ENCODE results near the gene MYBBP1A. TPM values are rescaled to one million over a fixed set of nuclear protein-coding genes. Genes with fewer than 3 reads are reported as not detected.
A peak's percentile ranks its signal among the peaks of the same experiment; 100 is the strongest.

The MYBBP1A gene
- total and polyA plus RNA-seq, 4 donors: 8.0 to 37.6 (median 35.9) TPM

DNA sequence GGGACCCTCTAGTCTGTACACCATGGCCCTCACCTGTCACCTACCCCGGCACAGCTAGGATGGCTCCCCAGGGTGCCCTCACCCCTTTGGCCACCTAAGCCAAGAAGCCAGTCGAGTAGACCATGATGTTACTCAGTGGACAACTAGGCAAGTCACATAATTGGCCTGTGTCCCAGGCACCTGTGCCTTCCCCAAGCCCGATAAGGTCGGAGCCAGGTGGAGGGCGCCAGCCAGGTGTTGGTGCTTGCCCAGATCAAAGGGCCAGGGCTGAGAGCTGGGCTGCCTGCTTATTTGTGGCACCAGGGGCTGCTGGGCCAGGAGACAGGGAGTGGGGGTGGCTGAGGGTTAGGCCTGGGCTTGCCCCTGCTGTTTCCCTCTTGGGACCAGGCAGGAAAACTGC, 39.7 kb downstream of the MYBBP1A start:
- Histone ChIP-seq H3K36me3 (ENCODE audit: control insufficient read depth in 1 of 2, insufficient read depth in 2 of 2, low read length in 1 of 2) (no peaks in the 10 kb centered on the region), H3K9me3 (ENCODE audit: control insufficient read depth, low read length) (no peaks in the 10 kb centered on the region), H3K4me1 (ENCODE audit: control insufficient read depth in 1 of 2, insufficient read depth in 2 of 2, low read length in 2 of 2) (no peaks in the 10 kb centered on the region), H3K27me3 (ENCODE audit: control insufficient read depth in 1 of 2, insufficient read depth in 2 of 2, low read length in 1 of 2) (no peaks in the 10 kb centered on the region), H3K27ac (ENCODE audit: low read depth in 1 of 2, low read length in 2 of 2) (no peak overlapping the region), H3K4me3 (ENCODE audit: low read length in 2 of 2) (no peak overlapping the region)
- intact Hi-C loops (cut with DNase I): no loop called here
- ATAC-seq (ENCODE audit: low FRiP score) (no peak), DNase-seq (no peak)
- WGBS, 2 donors: 95 to 96% methylated on average over 5 of the region's 5 CpGs

DNA sequence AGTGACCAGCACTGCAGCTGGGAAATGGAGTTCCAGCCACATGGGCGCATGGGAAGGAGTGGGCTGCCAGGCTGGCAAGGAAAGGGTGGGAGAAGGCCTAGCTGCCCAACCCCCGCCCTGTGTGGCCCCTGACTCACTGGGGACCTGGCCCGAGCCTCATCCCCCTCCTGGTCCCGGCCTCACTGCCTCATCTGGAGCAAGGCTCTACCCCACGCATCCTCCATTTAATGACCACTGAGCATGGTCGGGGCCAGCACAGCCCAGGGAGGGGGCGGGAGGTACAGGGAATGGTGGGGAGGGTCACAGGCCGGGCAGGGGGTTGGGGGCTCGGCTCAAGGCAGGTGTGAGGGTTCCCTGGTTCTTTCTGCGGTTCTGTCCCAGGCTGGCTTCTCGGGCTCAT, 40.4 kb downstream of the MYBBP1A start:
- Histone ChIP-seq H3K4me1 (ENCODE audit: control insufficient read depth in 1 of 2, insufficient read depth in 2 of 2, low read length in 2 of 2) (no peaks in the 10 kb centered on the region), H3K9me3 (ENCODE audit: control insufficient read depth, low read length) (no peaks in the 10 kb centered on the region), H3K4me3 (ENCODE audit: low read length in 2 of 2) (no peak overlapping the region), H3K36me3 (ENCODE audit: control insufficient read depth in 1 of 2, insufficient read depth in 2 of 2, low read length in 1 of 2) (no peaks in the 10 kb centered on the region), H3K27me3 (ENCODE audit: control insufficient read depth in 1 of 2, insufficient read depth in 2 of 2, low read length in 1 of 2) (no peaks in the 10 kb centered on the region), H3K27ac (ENCODE audit: low read depth in 1 of 2, low read length in 2 of 2) (no peak overlapping the region)
- 91 to 96% methylated on average over 11 of the region's 11 CpGs for WGBS, 2 donors
- intact Hi-C loops (cut with DNase I): no loop called here
- DNase-seq: no peak
- no peak for ATAC-seq (ENCODE audit: low FRiP score)

DNA sequence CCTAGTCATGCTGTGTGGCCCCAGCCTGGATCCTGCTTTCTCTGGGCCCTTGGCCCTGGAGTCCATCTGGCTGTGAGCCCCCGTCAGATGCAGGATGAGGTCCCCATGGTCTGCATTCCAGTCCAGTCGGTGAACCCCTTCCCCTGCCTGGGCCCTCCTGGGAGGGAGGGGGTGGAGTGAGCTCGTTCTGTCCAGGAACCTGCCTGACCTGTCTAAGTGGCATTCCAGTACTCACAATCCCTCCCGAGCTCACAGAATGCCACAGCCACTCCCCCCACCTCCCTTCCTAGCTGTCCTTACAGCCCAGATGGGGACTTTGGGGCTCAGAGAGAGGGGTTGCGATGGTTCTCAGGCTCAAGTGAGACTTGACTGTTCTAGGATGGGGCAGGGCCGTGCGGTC, 41.0 kb downstream of the MYBBP1A start:
- Histone ChIP-seq H3K27me3 (ENCODE audit: control insufficient read depth in 1 of 2, insufficient read depth in 2 of 2, low read length in 1 of 2) (no peaks in the 10 kb centered on the region), H3K27ac (ENCODE audit: low read depth in 1 of 2, low read length in 2 of 2) (no peak overlapping the region), H3K4me3 (ENCODE audit: low read length in 2 of 2) (no peak overlapping the region), H3K9me3 (ENCODE audit: control insufficient read depth, low read length) (no peaks in the 10 kb centered on the region), H3K4me1 (ENCODE audit: control insufficient read depth in 1 of 2, insufficient read depth in 2 of 2, low read length in 2 of 2) (no peaks in the 10 kb centered on the region), H3K36me3 (ENCODE audit: control insufficient read depth in 1 of 2, insufficient read depth in 2 of 2, low read length in 1 of 2) (no peaks in the 10 kb centered on the region)
- 75 to 79% methylated on average over 7 of the region's 7 CpGs for WGBS, 2 donors
- no peak for ATAC-seq (ENCODE audit: low FRiP score)
- no peak for DNase-seq
- intact Hi-C loops (cut with DNase I): no loop called here

DNA sequence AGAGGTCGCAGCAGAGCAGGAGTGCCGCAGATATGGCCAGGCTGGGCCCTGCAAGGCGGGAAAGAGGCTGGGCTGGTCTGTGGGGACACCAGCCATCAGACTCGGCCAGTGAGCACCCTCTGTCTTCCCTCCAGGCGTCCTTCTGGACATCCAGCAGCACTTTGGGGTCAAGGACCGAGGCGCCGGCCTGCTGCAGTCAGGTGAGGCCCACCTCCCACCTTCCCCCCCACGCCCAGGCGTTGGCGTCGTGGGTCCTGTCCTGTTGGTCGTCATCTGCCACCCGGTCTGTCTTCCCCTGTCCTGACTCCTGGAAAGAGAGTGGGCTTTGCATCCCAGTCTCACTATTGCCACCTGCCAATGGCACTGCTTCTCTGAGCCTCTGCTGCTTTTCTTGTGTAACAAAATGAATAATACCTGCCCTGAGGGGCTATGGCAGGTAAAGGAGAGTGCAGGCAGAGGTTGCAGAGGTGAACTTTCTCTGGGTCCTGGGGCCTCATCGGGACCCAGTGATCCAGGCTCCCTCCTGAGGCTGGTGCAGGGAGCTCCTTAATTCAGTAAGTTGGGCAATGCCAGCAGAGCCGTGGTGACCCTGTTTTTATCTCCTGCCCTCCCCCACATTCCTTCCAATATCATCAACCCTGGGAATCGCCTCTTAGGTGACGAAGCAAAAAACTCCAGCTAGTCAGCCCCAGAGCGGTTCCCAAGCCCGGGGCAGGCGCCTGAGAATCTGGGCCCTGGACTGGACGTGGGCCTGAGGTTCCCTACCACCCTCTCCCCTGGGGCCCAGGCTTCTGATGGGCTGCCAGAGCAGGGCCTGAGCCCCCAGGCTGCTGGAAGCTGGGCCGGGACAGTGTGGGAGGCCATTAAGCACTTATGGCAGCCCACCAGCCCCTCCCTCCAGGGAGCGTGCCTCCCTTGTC, 41.8 kb downstream of the MYBBP1A start:
- ATAC-seq (ENCODE audit: low FRiP score): no peak
- 76 to 84% methylated on average over 24 of the region's 24 CpGs for WGBS, 2 donors

DNA sequence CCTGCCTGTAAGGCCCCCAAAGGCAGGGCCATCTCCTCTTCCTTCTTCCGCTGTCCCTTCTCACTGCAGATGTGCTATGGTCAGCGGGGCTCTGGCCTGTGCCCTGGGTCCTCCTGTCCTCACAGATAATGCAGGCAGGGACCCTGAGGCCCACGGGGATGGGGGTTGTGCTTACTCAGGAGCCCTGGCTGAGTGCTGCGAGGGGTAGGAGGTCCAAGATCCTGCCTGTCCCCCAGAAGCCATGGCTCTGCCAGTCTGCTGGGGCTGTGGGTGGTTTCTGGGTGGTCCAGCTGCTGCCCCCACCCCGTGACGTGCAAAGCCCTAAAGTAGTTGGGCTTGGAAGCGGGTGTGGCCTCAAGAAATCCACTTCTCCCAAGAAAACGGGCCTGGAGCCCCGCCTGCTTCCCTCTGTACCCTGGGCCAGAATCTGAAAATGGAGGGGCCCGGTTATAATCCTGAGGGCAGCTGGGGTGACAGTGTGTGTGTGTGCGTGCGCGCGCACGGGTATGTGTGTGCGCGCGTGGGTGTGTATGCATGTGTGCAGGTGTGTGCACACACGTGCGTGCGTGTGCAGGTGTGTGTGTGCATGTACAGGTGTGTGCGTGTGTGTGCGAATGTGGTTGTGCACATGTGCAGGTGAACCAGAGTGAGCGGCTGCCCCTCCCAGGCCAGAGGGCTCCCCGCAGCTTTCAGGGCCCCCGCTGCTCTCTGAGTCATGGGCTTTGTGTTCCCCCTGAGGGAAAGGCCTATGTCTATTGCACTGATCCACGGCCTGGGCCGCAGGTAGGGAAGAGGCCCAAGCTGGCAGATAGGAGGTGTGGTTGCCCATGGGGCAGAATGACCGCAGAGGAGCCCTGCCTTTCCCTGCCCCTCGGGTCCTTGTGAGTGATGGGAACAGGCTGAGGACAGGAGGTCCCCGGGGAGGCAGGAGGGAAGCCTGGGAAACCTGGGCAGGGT, 42.8 kb downstream of the MYBBP1A start:
- ATAC-seq (ENCODE audit: low FRiP score) (no peak), DNase-seq (no peak)
- Histone ChIP-seq H3K36me3 (ENCODE audit: control insufficient read depth in 1 of 2, insufficient read depth in 2 of 2, low read length in 1 of 2) (no peaks in the 10 kb centered on the region), H3K9me3 (ENCODE audit: control insufficient read depth, low read length) (no peaks in the 10 kb centered on the region), H3K27me3 (ENCODE audit: control insufficient read depth in 1 of 2, insufficient read depth in 2 of 2, low read length in 1 of 2) (no peaks in the 10 kb centered on the region), H3K27ac (ENCODE audit: low read depth in 1 of 2, low read length in 2 of 2) (no peak overlapping the region), H3K4me3 (ENCODE audit: low read length in 2 of 2) (no peak overlapping the region), H3K4me1 (ENCODE audit: control insufficient read depth in 1 of 2, insufficient read depth in 2 of 2, low read length in 2 of 2) (no peaks in the 10 kb centered on the region)
- 94 to 95% methylated on average over 31 of the region's 31 CpGs for whole genome bisulfite sequencing, 2 donors
- intact Hi-C loops (cut with DNase I): no loop called here

More for the DNA sequence above, 41.8 kb downstream of the MYBBP1A start:
- DNase-seq: no peak
- H3K27ac ChIP-seq (ENCODE audit: low read depth in 1 of 2, low read length in 2 of 2): no peak overlapping the region
- intact Hi-C loops (cut with DNase I): no loop called here
- H3K4me3 ChIP-seq (ENCODE audit: low read length in 2 of 2): no peak overlapping the region
- H3K27me3 ChIP-seq (ENCODE audit: control insufficient read depth in 1 of 2, insufficient read depth in 2 of 2, low read length in 1 of 2): no peaks in the 10 kb centered on the region
- H3K36me3 ChIP-seq (ENCODE audit: control insufficient read depth in 1 of 2, insufficient read depth in 2 of 2, low read length in 1 of 2): no peaks in the 10 kb centered on the region
- H3K9me3 ChIP-seq (ENCODE audit: control insufficient read depth, low read length): no peaks in the 10 kb centered on the region
- no peaks in the 10 kb centered on the region for H3K4me1 ChIP-seq (ENCODE audit: control insufficient read depth in 1 of 2, insufficient read depth in 2 of 2, low read length in 2 of 2)

DNA sequence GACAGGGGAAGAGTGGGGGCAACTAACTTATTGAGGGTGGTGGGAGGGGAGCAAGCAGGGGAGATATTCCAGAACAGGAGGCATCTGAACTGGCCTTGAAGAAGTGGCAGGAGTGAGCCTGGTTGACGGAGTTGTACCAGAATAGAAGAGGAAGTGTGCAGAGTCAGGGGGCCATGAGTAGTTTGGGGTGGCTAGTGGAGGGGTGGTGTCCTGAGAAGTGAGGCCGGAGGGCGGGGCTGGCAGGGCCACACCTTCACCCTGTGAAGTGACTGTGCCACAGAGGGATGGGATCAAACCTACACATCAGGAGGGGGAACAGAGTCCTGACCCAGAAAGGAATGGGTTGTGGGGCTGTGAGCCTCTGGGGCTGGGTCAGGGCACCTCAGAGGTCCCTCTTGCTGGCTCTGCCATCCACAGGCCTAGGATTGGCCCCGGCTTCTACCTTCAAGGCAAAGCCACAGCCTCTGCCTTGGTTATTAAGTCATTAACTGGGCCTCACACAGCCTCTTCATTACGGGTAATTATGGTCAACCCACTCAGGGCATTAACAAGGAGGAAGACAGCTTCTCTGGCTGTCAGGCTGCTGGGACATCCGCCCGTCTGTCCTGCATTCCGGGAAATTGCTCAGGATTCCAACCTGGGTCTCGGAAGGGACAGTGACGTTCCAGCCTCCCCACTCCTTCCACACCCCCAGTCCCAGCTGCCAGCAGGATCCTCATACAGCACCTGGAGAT, 43.8 kb downstream of the MYBBP1A start:
- ATAC-seq (ENCODE audit: low FRiP score) (no peak), DNase-seq (no peak)
- intact Hi-C loops (cut with DNase I): no loop called here
- Histone ChIP-seq H3K27ac (ENCODE audit: low read depth in 1 of 2, low read length in 2 of 2) (no peak overlapping the region), H3K4me3 (ENCODE audit: low read length in 2 of 2) (no peak overlapping the region), H3K27me3 (ENCODE audit: control insufficient read depth in 1 of 2, insufficient read depth in 2 of 2, low read length in 1 of 2) (no peaks in the 10 kb centered on the region), H3K4me1 (ENCODE audit: control insufficient read depth in 1 of 2, insufficient read depth in 2 of 2, low read length in 2 of 2) (no peaks in the 10 kb centered on the region), H3K9me3 (ENCODE audit: control insufficient read depth, low read length) (no peaks in the 10 kb centered on the region), H3K36me3 (ENCODE audit: control insufficient read depth in 1 of 2, insufficient read depth in 2 of 2, low read length in 1 of 2) (no peaks in the 10 kb centered on the region)
- WGBS, 2 donors: 94 to 95% methylated on average over 10 of the region's 10 CpGs

DNA sequence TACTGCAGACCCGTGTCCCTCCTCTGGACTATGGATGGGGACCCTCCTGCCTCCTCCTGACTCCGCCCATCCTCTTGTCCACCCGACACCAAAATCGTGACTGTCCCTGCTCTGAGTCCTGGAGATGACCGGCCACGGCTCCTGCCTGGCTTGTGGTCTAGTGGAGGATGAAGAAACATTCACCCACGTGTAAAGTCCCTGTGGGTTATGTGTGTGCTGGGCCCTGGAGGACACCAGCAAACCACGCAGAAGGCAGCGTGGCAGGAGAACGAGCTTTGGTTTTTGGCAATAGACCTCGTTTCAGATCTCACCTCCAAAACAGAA, 44.6 kb downstream of the MYBBP1A start:
- 82 to 87% methylated on average over 11 of the region's 11 CpGs for WGBS, 2 donors
- H3K27me3 ChIP-seq (ENCODE audit: control insufficient read depth in 1 of 2, insufficient read depth in 2 of 2, low read length in 1 of 2): no peaks in the 10 kb centered on the region
- DNase-seq: no peak
- no peaks in the 10 kb centered on the region for H3K4me1 ChIP-seq (ENCODE audit: control insufficient read depth in 1 of 2, insufficient read depth in 2 of 2, low read length in 2 of 2)
- no peaks in the 10 kb centered on the region for H3K36me3 ChIP-seq (ENCODE audit: control insufficient read depth in 1 of 2, insufficient read depth in 2 of 2, low read length in 1 of 2)
- H3K9me3 ChIP-seq (ENCODE audit: control insufficient read depth, low read length): no peaks in the 10 kb centered on the region
- ATAC-seq (ENCODE audit: low FRiP score): no peak
- no peak overlapping the region for H3K27ac ChIP-seq (ENCODE audit: low read depth in 1 of 2, low read length in 2 of 2)
- intact Hi-C loops (cut with DNase I): no loop called here
- no peak overlapping the region for H3K4me3 ChIP-seq (ENCODE audit: low read length in 2 of 2)

DNA sequence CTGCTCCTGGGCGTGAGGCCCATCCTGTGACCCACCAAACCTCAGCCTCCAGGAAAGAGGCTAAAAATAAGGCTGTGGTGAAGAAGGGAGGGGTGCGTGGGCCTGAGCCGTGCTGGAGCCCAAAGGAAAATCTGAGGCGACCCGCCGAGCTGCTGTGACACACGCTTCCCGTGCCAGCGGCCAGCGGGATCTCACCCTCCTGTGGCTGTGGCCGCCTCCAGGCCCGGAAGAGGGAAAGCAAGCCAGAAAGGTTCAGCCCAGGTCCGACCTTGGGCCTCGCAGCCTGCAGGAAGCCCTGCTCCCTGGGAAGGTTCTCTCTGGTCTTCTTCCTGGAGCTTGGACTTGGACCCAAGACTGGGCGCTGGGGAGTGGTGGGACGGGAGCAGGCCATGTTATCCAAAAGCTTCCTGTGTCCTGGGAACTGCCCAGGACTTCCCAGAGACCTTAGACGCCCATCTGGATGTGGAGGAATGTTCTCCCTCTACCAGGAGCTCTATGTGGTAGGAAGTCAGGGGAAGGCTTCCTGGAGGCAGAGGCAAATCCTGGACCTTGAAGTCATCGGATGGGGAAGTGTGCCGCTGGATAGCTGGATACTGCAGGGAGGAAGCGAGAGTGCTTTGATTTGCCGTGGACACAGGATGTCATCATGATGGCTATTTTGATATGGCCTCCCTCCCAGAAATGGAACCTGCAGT, 45.1 kb downstream of the MYBBP1A start:
- H3K27ac ChIP-seq (ENCODE audit: low read depth in 1 of 2, low read length in 2 of 2): peak overlapping the region in 1 of 2 donors; percentile 35
- ATAC-seq (ENCODE audit: low FRiP score): peak; percentile 80
- H3K36me3 ChIP-seq (ENCODE audit: control insufficient read depth in 1 of 2, insufficient read depth in 2 of 2, low read length in 1 of 2): no peaks in the 10 kb centered on the region
- WGBS, 2 donors: 30 to 50% methylated on average over 21 of the region's 21 CpGs
- peak; percentile 89 to 95 for DNase-seq
- no peaks in the 10 kb centered on the region for H3K27me3 ChIP-seq (ENCODE audit: control insufficient read depth in 1 of 2, insufficient read depth in 2 of 2, low read length in 1 of 2)
- no peak overlapping the region for H3K4me3 ChIP-seq (ENCODE audit: low read length in 2 of 2)
- no peaks in the 10 kb centered on the region for H3K9me3 ChIP-seq (ENCODE audit: control insufficient read depth, low read length)
- intact Hi-C loops (cut with DNase I): no loop called here
- H3K4me1 ChIP-seq (ENCODE audit: control insufficient read depth in 1 of 2, insufficient read depth in 2 of 2, low read length in 2 of 2): no peaks in the 10 kb centered on the region
